ENCODE data around the gene EPN3. TPM values are rescaled to one million over a fixed set of nuclear protein-coding genes. Genes with fewer than 3 reads are reported as not detected.

Gene EPN3
- total and polyA plus RNA-seq, 5 donors, result 5.4 to 31.5 (median 23.3) TPM

DNA sequence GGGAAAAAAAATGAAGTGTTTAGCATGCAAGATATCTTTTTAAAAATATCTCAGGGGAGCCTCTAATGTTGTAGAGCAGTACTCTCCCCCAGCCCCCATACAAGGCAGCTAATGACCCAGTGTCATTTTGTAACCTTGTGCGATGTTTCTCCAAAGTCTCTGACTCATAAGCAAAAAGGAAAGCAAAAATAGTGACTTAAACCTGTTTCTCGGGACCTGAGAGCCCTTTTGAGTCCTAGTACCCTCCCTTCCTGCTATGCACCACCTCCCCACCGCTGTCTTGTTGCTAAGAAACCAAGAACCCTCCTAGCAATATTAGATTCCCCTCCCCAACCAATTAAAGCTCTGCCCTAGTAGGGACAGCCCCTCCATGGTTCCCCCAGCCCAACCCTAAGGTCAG is 21.5 kb upstream of the EPN3 start:
- ATAC-seq (no peak), DNase-seq (no peak)
- WGBS, result 34% methylated on average over 3 of the region's 3 CpGs
- no peak overlapping the region for H3K4me3 ChIP-seq (ENCODE audit: low read length)
- intact Hi-C loops (cut with DNase I), result no loop called here
- no peaks in the 10 kb centered on the region for H3K4me1 ChIP-seq (ENCODE audit: control insufficient read depth, insufficient read depth, low read length)
- H3K27me3 ChIP-seq (ENCODE audit: control insufficient read depth, insufficient read depth), result no peaks in the 10 kb centered on the region
- no peaks in the 10 kb centered on the region for H3K9me3 ChIP-seq (ENCODE audit: control insufficient read depth, low read length)
- no peak overlapping the region for H3K27ac ChIP-seq (ENCODE audit: low read length)

- Histone ChIP-seq H3K27ac (ENCODE audit: low read length) (no peak overlapping the region), H3K4me3 (ENCODE audit: low read length) (no peak overlapping the region), H3K9me3 (ENCODE audit: control insufficient read depth, low read length) (no peaks in the 10 kb centered on the region), H3K27me3 (ENCODE audit: control insufficient read depth, insufficient read depth) (no peaks in the 10 kb centered on the region), H3K4me1 (ENCODE audit: control insufficient read depth, insufficient read depth, low read length) (no peaks in the 10 kb centered on the region)
- no peak for ATAC-seq
- WGBS, result 61% methylated on average over 4 of the region's 4 CpGs
- no peak for DNase-seq
- intact Hi-C loops (cut with DNase I), result no loop called here
Measured at GRCh38 chr17:50513495-50513894, 19.0 kb upstream of the EPN3 start.

- WGBS, result 65% methylated on average over 3 of the region's 3 CpGs
- Histone ChIP-seq H3K4me1 (ENCODE audit: control insufficient read depth, insufficient read depth, low read length) (no peaks in the 10 kb centered on the region), H3K27me3 (ENCODE audit: control insufficient read depth, insufficient read depth) (no peaks in the 10 kb centered on the region), H3K27ac (ENCODE audit: low read length) (no peak overlapping the region), H3K4me3 (ENCODE audit: low read length) (no peak overlapping the region), H3K9me3 (ENCODE audit: control insufficient read depth, low read length) (no peaks in the 10 kb centered on the region)
- ATAC-seq (no peak), DNase-seq (no peak)
- intact Hi-C loops (cut with DNase I), result no loop called here
Measured at GRCh38 chr17:50514388-50514787, 18.1 kb upstream of the EPN3 start.

GRCh38 chr17:50514936-50515702 is 17.4 kb upstream of the EPN3 start:
- Histone ChIP-seq H3K9me3 (ENCODE audit: control insufficient read depth, low read length) (no peaks in the 10 kb centered on the region), H3K4me1 (ENCODE audit: control insufficient read depth, insufficient read depth, low read length) (no peaks in the 10 kb centered on the region), H3K4me3 (ENCODE audit: low read length) (no peak overlapping the region), H3K27ac (ENCODE audit: low read length) (peak overlapping the region; percentile 21), H3K27me3 (ENCODE audit: control insufficient read depth, insufficient read depth) (no peaks in the 10 kb centered on the region)
- ATAC-seq (peak; percentile 27 to 66), DNase-seq (peak; percentile 47 to 79 (median 65))
- intact Hi-C loops (cut with DNase I), result no loop called here
- 56% methylated on average over 6 of the region's 6 CpGs for WGBS

DNA sequence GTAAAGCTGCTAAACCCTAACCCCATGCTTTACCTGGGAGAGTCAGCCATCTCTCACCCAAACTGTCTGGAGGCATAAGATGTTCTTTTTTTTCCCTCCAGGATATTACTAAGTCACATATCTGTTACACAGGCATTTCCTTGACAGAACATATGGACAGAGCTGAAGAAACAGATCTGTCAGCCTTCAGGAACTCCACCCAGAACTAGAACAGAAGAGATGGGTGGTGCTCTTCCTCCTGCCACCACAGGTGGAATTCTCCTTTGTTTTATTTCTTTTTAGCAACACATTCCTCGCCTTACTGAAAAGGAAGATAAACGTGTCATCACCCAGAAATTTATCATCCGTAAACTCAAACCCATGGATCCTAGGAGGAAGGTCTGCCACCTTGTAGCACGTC is 15.5 kb upstream of the EPN3 start:
- WGBS, result 72% methylated on average over 4 of the region's 4 CpGs
- Histone ChIP-seq H3K27me3 (ENCODE audit: control insufficient read depth, insufficient read depth) (no peaks in the 10 kb centered on the region), H3K27ac (ENCODE audit: low read length) (no peak overlapping the region)

GRCh38 chr17:50517504-50518383 is 14.8 kb upstream of the EPN3 start:
- Histone ChIP-seq H3K27me3 (ENCODE audit: control insufficient read depth, insufficient read depth) (no peaks in the 10 kb centered on the region), H3K27ac (ENCODE audit: low read length) (no peak overlapping the region), H3K4me3 (ENCODE audit: low read length) (no peak overlapping the region), H3K9me3 (ENCODE audit: control insufficient read depth, low read length) (no peaks in the 10 kb centered on the region), H3K4me1 (ENCODE audit: control insufficient read depth, insufficient read depth, low read length) (no peaks in the 10 kb centered on the region)
- ATAC-seq, result no peak
- no peak for DNase-seq
- intact Hi-C loops (cut with DNase I), result no loop called here
- 82% methylated on average over 8 of the region's 8 CpGs for WGBS

More for the DNA sequence above, 15.5 kb upstream of the EPN3 start:
- no peak for DNase-seq
- no peak overlapping the region for H3K4me3 ChIP-seq (ENCODE audit: low read length)
- peak in 1 of 2 donors; percentile 40 for ATAC-seq
- H3K9me3 ChIP-seq (ENCODE audit: control insufficient read depth, low read length), result no peaks in the 10 kb centered on the region
- no peaks in the 10 kb centered on the region for H3K4me1 ChIP-seq (ENCODE audit: control insufficient read depth, insufficient read depth, low read length)
- intact Hi-C loops (cut with DNase I), result no loop called here

DNA sequence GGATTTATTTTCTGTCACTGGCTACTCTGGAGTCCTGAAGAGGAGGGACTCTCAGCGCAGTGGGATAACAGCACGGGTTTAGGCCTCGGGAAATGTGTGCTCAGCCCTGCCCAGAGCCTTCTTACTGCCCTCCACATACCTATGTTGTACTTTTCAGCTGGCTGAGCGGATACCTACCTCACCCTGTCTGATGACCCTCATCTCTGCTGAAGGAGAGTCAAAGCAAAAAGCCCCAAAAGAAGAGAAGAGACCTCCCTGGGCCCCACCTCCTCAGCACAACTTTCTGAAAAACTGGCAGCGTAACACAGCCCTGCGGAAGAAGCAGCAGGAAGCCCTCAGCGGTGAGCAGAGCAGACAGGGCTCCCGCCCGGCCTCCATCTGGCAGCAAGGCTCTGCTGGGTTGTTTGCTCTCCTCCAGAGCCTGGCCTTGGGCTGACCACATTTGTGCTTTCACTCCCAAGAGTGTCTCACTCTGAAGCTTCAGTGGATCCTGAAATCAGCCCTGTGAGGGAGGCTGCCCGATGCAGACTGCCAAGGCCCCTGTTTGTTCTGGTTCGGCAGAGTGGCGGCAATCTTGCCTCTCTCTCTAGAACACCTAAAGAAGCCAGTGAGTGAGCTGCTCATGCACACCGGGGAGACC is 14.0 kb upstream of the EPN3 start:
- ATAC-seq, result no peak
- Histone ChIP-seq H3K27ac (ENCODE audit: low read length) (no peak overlapping the region), H3K9me3 (ENCODE audit: control insufficient read depth, low read length) (no peaks in the 10 kb centered on the region), H3K4me1 (ENCODE audit: control insufficient read depth, insufficient read depth, low read length) (no peaks in the 10 kb centered on the region), H3K4me3 (ENCODE audit: low read length) (no peak overlapping the region), H3K27me3 (ENCODE audit: control insufficient read depth, insufficient read depth) (no peaks in the 10 kb centered on the region)
- intact Hi-C loops (cut with DNase I), result no loop called here
- 74% methylated on average over 13 of the region's 13 CpGs for WGBS
- peak in 1 of 3 donors; percentile 35 for DNase-seq

DNA sequence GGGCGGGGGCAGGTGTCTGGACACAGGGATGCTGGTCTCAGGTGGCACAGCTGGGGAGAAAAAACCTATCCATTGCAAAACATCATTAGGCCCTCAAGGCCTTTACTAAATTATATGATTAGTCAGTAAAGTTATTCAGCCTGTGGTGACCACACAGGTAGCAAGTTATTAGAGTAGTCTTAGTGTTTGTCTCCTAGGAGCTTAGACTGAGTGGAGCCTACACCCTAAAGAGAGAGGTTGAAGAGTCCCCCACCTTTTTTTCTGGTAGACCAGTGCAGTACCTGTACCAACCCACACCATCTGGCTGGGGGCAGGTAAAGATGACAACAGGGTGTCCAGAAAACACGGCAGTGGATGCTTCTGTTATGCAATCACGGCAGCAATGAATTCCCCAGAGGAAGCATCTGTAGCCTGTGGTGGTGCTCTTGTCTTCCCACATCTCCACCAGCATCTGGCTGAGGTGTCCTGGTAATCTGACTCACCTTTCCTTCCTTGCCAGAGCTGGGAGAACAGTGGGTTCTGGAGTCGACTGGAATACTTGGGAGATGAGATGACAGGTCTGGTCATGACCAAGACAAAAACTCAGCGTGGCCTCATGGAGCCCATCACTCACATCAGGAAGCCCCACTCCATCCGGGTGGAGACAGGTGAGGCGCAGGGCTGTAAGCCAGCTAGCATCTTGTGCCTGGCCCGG is 13.2 kb upstream of the EPN3 start:
- Histone ChIP-seq H3K27me3 (ENCODE audit: control insufficient read depth, insufficient read depth) (no peaks in the 10 kb centered on the region), H3K4me1 (ENCODE audit: control insufficient read depth, insufficient read depth, low read length) (no peaks in the 10 kb centered on the region), H3K9me3 (ENCODE audit: control insufficient read depth, low read length) (no peaks in the 10 kb centered on the region), H3K4me3 (ENCODE audit: low read length) (no peak overlapping the region), H3K27ac (ENCODE audit: low read length) (no peak overlapping the region)
- ATAC-seq, result no peak
- 89% methylated on average over 8 of the region's 8 CpGs for WGBS
- intact Hi-C loops (cut with DNase I), result no loop called here
- DNase-seq, result peak in 2 of 3 donors; percentile 2 to 33

DNA sequence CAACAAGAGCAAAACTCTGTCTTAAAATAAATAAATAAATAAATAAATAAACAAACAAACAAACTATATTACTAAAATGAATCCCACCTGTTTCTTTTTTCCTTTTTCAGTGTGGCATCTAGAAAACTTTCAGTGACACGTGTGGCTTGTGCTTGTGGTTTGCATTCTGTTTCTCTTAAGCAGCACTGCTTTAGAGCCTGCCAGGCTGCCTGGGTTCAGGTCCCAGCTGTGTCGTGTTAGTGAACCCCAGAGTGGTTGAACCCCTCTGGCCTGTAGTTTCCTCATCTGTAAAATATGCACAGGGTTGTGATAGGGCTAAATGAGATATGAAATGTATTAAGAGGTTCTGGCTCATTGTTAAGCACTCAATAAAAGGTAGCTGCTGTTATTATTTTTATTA is 12.1 kb upstream of the EPN3 start:
- no peak overlapping the region for H3K27ac ChIP-seq (ENCODE audit: low read length)
- DNase-seq, result peak in 1 of 3 donors; percentile 3
- intact Hi-C loops (cut with DNase I), result no loop called here

DNA sequence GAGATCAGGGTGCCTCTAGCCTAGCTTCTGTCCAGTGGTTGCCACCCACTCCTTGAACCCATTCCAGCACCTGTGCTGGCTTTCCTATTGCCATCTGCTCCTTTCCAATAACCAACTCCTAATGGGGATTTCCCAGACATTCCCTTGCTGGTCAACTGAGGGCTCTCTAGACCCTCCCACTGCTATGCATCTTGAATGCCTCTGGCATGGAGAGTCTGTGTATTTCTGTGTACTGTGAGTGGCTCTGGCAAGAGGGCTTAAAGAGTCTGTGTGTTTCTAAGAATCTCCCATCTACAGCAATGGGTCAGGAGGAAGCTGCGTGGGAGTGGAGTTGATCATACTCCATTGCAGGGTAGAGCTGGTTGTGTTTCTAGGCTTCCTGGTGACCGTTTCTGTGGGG is 11.0 kb upstream of the EPN3 start:
- Histone ChIP-seq H3K27ac (ENCODE audit: low read length) (no peak overlapping the region), H3K27me3 (ENCODE audit: control insufficient read depth, insufficient read depth) (no peaks in the 10 kb centered on the region), H3K9me3 (ENCODE audit: control insufficient read depth, low read length) (no peaks in the 10 kb centered on the region), H3K4me3 (ENCODE audit: low read length) (no peak overlapping the region), H3K4me1 (ENCODE audit: control insufficient read depth, insufficient read depth, low read length) (no peaks in the 10 kb centered on the region)
- DNase-seq (peak in 2 of 3 donors; percentile 7 to 8), ATAC-seq (no peak)
- WGBS, result 75% methylated on average over 2 of the region's 2 CpGs
- intact Hi-C loops (cut with DNase I), result no loop called here

More for the DNA sequence above, 12.1 kb upstream of the EPN3 start:
- H3K4me1 ChIP-seq (ENCODE audit: control insufficient read depth, insufficient read depth, low read length), result no peaks in the 10 kb centered on the region
- H3K27me3 ChIP-seq (ENCODE audit: control insufficient read depth, insufficient read depth), result no peaks in the 10 kb centered on the region
- WGBS, result 84% methylated on average over 2 of the region's 2 CpGs
- no peaks in the 10 kb centered on the region for H3K9me3 ChIP-seq (ENCODE audit: control insufficient read depth, low read length)
- H3K4me3 ChIP-seq (ENCODE audit: low read length), result no peak overlapping the region
- no peak for ATAC-seq

Measured in right cardiac atrium (tissue), 5 donors.